ENCODE measurements around the gene TAP2.

DNA sequence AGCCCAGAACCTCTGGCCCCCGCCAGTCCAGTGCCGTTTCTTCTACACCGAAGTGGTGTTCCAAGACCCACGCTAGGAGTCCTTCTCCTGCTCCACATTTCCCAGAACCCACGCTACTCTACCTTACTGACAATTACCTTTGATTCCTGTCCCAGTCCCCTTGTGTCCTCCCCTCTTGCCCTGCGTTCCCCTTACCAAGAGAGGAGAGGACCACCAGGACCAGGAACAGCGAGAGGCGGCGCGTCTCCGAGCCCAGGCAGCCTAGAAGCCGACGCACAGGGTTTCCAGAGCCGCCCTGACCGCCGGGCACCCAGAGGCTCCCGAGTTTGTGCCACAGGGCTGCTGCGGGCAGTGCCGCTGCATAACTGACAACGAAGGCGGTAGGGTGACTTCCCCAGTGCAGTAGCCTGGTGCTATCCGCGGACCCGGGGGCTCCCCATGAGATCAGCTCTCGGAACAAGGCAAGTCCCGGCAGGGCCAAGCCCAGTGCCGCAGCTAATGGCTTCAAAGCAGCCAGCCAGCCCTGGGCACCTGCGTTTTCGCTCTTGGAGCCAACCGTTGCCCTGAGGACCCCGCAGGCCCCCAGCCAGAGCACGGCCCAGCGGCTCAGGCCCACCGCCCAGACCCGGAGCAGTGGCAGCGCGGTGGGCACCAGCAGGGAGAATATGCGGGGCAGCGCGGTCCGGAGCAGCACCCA is 14.5 kb upstream of the TAP2 start:
- TF ChIP-seq YY1 (IDR thresholded peaks at IDR 0.05; ENCODE audit: low read depth) (no peak), RAD21 (IDR thresholded peaks at IDR 0.05; ENCODE audit: low read depth) (no peak), EGR1 (IDR thresholded peaks at IDR 0.05) (no peak), NFIC (IDR thresholded peaks at IDR 0.05) (no peak), TCF12 (IDR thresholded peaks at IDR 0.05; ENCODE audit: low read depth) (no peak), FOXM1 (IDR thresholded peaks at IDR 0.05; ENCODE audit: borderline replicate concordance, low read depth) (no peak), EP300 (IDR thresholded peaks at IDR 0.05; ENCODE audit: borderline replicate concordance) (no peak)
- TF ChIP-seq, protein P1, sequence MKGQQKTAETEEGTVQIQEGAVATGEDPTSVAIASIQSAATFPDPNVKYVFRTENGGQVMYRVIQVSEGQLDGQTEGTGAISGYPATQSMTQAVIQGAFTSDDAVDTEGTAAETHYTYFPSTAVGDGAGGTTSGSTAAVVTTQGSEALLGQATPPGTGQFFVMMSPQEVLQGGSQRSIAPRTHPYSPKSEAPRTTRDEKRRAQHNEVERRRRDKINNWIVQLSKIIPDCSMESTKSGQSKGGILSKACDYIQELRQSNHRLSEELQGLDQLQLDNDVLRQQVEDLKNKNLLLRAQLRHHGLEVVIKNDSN (IDR thresholded peaks at IDR 0.05) = no peak
- TF ChIP-seq, protein P2, sequence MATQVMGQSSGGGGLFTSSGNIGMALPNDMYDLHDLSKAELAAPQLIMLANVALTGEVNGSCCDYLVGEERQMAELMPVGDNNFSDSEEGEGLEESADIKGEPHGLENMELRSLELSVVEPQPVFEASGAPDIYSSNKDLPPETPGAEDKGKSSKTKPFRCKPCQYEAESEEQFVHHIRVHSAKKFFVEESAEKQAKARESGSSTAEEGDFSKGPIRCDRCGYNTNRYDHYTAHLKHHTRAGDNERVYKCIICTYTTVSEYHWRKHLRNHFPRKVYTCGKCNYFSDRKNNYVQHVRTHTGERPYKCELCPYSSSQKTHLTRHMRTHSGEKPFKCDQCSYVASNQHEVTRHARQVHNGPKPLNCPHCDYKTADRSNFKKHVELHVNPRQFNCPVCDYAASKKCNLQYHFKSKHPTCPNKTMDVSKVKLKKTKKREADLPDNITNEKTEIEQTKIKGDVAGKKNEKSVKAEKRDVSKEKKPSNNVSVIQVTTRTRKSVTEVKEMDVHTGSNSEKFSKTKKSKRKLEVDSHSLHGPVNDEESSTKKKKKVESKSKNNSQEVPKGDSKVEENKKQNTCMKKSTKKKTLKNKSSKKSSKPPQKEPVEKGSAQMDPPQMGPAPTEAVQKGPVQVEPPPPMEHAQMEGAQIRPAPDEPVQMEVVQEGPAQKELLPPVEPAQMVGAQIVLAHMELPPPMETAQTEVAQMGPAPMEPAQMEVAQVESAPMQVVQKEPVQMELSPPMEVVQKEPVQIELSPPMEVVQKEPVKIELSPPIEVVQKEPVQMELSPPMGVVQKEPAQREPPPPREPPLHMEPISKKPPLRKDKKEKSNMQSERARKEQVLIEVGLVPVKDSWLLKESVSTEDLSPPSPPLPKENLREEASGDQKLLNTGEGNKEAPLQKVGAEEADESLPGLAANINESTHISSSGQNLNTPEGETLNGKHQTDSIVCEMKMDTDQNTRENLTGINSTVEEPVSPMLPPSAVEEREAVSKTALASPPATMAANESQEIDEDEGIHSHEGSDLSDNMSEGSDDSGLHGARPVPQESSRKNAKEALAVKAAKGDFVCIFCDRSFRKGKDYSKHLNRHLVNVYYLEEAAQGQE (IDR thresholded peaks at IDR 0.05; ENCODE audit: low read depth) = no peak
